Activated gamma-delta T cell treated with Interleukin-2 at 50 U/mL for 16 hours (primary cell): Measurements from ENCODE around the gene INPP5J.
"Not testable (repeated sequence)": the region's sequence is repeated elsewhere in the genome, so short reads cannot be mapped to it uniquely, and the experiment has no call there.

Experiments used
- DNase-seq: peaks from one replicate; pipeline ENCODE4 v3.0.0-alpha.2; 2020

The INPP5J gene

GRCh38 chr22:31155422-31155821, 32.7 kb downstream of the INPP5J start:
- no peak for DNase-seq

GRCh38 chr22:31160328-31160978, 37.7 kb downstream of the INPP5J start:
- DNase-seq = no peak

GRCh38 chr22:31161386-31161785, 38.6 kb downstream of the INPP5J start:
- no peak for DNase-seq

GRCh38 chr22:31162015-31162765, 39.4 kb downstream of the INPP5J start:
- no peak for DNase-seq

- DNase-seq = no peak
Observed at GRCh38 chr22:31170971-31171370, 48.2 kb downstream of the INPP5J start.

- not testable (repeated sequence) for DNase-seq
Observed at GRCh38 chr22:31171734-31172133, 49.0 kb downstream of the INPP5J start.

GRCh38 chr22:31173386-31174145, 50.8 kb downstream of the INPP5J start:
- DNase-seq = no peak

- no peak for DNase-seq
Observed at GRCh38 chr22:31176923-31177322, 54.2 kb downstream of the INPP5J start.

- DNase-seq = no peak
Observed at GRCh38 chr22:31177420-31178162, 54.8 kb downstream of the INPP5J start.

- DNase-seq = no peak
Observed at GRCh38 chr22:31178859-31179258, 56.1 kb downstream of the INPP5J start.

- no peak for DNase-seq
Observed at GRCh38 chr22:31179345-31179744, 56.6 kb downstream of the INPP5J start.

- no peak for DNase-seq
Observed at GRCh38 chr22:31184015-31184414, 61.2 kb downstream of the INPP5J start.
